ENCODE measurements around the gene BTBD7.

The BTBD7 gene

GRCh38 chr14:93318927-93319326 is 13.9 kb downstream of the BTBD7 start:
- H3K27me3 Mint-ChIP-seq (ENCODE audit: low read depth, poor library complexity): no peaks in the 10 kb centered on the region
- H3K27ac Mint-ChIP-seq: peak overlapping the region; percentile 31
- no peak overlapping the region for H3K4me3 Mint-ChIP-seq
- DNase-seq: peak; percentile 15
- H3K9me3 Mint-ChIP-seq: peaks cover 4% of the 10 kb centered on the region
- TF ChIP-seq, protein P1, sequence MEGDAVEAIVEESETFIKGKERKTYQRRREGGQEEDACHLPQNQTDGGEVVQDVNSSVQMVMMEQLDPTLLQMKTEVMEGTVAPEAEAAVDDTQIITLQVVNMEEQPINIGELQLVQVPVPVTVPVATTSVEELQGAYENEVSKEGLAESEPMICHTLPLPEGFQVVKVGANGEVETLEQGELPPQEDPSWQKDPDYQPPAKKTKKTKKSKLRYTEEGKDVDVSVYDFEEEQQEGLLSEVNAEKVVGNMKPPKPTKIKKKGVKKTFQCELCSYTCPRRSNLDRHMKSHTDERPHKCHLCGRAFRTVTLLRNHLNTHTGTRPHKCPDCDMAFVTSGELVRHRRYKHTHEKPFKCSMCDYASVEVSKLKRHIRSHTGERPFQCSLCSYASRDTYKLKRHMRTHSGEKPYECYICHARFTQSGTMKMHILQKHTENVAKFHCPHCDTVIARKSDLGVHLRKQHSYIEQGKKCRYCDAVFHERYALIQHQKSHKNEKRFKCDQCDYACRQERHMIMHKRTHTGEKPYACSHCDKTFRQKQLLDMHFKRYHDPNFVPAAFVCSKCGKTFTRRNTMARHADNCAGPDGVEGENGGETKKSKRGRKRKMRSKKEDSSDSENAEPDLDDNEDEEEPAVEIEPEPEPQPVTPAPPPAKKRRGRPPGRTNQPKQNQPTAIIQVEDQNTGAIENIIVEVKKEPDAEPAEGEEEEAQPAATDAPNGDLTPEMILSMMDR (IDR thresholded peaks at IDR 0.05): no peak
- H3K4me1 Mint-ChIP-seq: peaks cover 30% of the 10 kb centered on the region
- peaks cover 31% of the 10 kb centered on the region for H3K36me3 Mint-ChIP-seq (ENCODE audit: low read depth)

- H3K36me3 Mint-ChIP-seq (ENCODE audit: low read depth): peaks cover 23% of the 10 kb centered on the region
- TF ChIP-seq, protein P1 (IDR thresholded peaks at IDR 0.05): no peak
- H3K27ac Mint-ChIP-seq: peak overlapping the region; percentile 0
- H3K9me3 Mint-ChIP-seq: peaks cover 4% of the 10 kb centered on the region
- H3K4me3 Mint-ChIP-seq: no peak overlapping the region
- peaks cover 30% of the 10 kb centered on the region for H3K4me1 Mint-ChIP-seq
- no peaks in the 10 kb centered on the region for H3K27me3 Mint-ChIP-seq (ENCODE audit: low read depth, poor library complexity)
- no peak for DNase-seq
Measured at GRCh38 chr14:93317875-93318807, 14.7 kb downstream of the BTBD7 start.

DNA sequence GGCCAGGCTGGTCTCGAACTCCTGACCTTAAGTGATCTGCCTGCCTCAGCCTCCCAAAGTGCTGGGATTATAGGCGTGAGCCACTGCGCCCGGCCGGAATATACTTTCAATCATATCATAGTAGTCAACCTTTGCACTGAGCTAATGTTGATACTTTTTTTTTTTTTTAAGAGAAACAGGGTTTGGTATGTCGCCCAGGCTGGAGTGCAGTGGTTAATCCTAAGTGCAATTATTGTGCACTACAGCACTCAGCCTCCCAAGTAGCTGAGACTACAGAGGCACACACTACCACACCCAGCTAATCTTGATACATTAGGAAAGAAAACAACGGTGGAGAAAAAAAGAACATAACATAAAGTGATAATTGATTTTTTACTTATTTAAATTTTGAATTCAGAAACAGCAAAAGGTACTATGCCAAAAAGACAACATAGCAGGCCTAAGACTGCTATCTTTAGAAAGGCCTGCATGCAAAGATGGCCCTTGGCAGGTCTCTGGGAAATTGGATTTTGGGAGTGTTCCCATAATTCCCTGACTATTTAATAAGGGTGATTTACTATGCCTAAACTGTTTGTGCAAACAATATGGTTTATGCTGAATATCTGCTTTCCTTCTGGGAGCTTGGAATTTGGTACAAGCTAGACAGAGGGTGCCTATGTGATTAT is 15.5 kb downstream of the BTBD7 start:
- DNase-seq: no peak
- TF ChIP-seq, protein P1 (IDR thresholded peaks at IDR 0.05): no peak
- no peak overlapping the region for H3K4me3 Mint-ChIP-seq
- H3K9me3 Mint-ChIP-seq: peaks cover 4% of the 10 kb centered on the region
- no peaks in the 10 kb centered on the region for H3K27me3 Mint-ChIP-seq (ENCODE audit: low read depth, poor library complexity)
- H3K36me3 Mint-ChIP-seq (ENCODE audit: low read depth): peaks cover 21% of the 10 kb centered on the region
- no peak overlapping the region for H3K27ac Mint-ChIP-seq
- H3K4me1 Mint-ChIP-seq: peaks cover 30% of the 10 kb centered on the region

GRCh38 chr14:93316716-93317115 is 16.1 kb downstream of the BTBD7 start:
- peaks cover 16% of the 10 kb centered on the region for H3K36me3 Mint-ChIP-seq (ENCODE audit: low read depth)
- H3K4me3 Mint-ChIP-seq: no peak overlapping the region
- peaks cover 4% of the 10 kb centered on the region for H3K9me3 Mint-ChIP-seq
- TF ChIP-seq, protein P1 (IDR thresholded peaks at IDR 0.05): no peak
- no peaks in the 10 kb centered on the region for H3K27me3 Mint-ChIP-seq (ENCODE audit: low read depth, poor library complexity)
- DNase-seq: no peak
- peaks cover 30% of the 10 kb centered on the region for H3K4me1 Mint-ChIP-seq
- no peak overlapping the region for H3K27ac Mint-ChIP-seq

DNA sequence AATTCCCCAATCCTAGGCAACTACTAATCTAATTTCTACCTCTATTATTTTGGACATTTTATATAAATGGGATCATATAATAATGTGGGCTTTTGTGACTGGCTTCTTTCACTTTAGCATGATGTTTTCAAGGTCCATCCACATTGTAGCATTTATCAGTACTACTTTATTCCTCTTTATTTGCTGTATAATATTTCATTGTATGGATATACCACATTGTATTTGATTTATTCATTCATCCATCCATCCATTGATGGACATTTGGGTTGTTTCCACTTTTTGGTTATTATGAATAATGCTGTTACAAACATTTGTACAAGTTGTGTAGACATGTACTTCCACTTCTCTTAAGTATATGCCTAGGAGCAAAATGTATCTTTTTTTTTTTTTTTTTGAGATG is 17.3 kb downstream of the BTBD7 start:
- no peak overlapping the region for H3K27ac Mint-ChIP-seq
- peaks cover 29% of the 10 kb centered on the region for H3K4me1 Mint-ChIP-seq
- no peaks in the 10 kb centered on the region for H3K27me3 Mint-ChIP-seq (ENCODE audit: low read depth, poor library complexity)
- H3K9me3 Mint-ChIP-seq: peaks cover 4% of the 10 kb centered on the region
- DNase-seq: no peak
- TF ChIP-seq, protein P1 (IDR thresholded peaks at IDR 0.05): no peak
- no peak overlapping the region for H3K4me3 Mint-ChIP-seq
- H3K36me3 Mint-ChIP-seq (ENCODE audit: low read depth): peaks cover 15% of the 10 kb centered on the region

Measured in nephron progenitor cell (in vitro differentiated cells).